GM18909 (cell line): ENCODE results near the gene LTF.
"Not testable (repeated sequence)": the region's sequence is repeated elsewhere in the genome, so short reads cannot be mapped to it uniquely, and the experiment has no call there.

Experiments
- ATAC-seq: cut with Tn5 transposase; IDR thresholded peaks from one replicate; pipeline ENCODE4 v1.9.1; 2021; ENCODE audit warnings: mild to moderate bottlenecking; ENCODE audit not compliant: unreplicated experiment, poor library complexity

LTF gene

GRCh38 chr3:46416811-46417510 lies 47.7 kb downstream of the LTF start:
- ATAC-seq = no peak

GRCh38 chr3:46416125-46416810 lies 48.4 kb downstream of the LTF start:
- ATAC-seq = no peak

DNA sequence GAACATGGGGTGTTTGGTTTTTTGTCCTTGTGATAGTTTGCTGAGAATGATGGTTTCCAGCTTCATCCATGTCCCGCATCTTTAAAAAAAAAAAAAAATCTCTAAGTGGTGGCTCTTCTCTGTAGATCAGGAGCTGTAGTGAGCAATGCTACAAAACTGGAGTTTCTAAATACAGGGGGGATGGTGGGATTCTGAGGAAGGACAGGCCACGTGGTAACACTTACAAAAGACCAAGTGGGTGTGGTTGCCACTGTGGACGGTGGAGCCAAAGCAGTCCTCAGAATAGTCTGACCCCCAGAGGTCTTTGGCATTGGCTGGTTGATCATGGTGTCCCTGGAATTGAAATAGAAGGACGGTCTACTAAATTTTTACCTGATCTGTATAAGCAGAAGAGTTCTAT lies 50.0 kb downstream of the LTF start:
- ATAC-seq = no peak

GRCh38 chr3:46413951-46414350 lies 50.8 kb downstream of the LTF start:
- ATAC-seq = no peak

DNA sequence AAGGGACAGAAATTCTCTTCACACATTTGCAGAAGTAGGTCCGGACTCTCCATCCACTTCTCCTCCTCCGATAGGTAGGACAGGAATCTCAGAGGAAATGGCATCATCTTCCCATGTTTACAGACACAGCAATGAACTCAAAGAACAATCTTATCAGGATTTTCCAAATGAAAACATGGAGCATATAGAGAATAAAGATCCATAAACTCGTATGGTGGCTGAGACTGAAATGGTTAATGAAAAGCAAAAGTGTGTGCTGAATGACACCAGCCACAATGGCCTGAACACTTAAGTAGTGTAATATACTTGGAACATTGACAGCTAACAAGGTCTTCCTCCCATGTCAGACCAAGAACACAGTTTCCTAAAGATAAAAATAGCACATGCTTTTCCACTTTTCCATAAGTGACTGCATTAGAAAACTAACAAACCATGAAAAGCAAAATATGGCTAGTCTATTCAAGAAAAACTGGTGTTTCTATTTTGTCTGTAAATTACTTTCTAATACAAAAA lies 51.9 kb downstream of the LTF start:
- ATAC-seq = no peak

GRCh38 chr3:46411271-46411670 lies 53.4 kb downstream of the LTF start:
- no peak for ATAC-seq

- no peak for ATAC-seq
These were observed 54.0 kb downstream of the LTF start for GRCh38 chr3:46410669-46411068.

- ATAC-seq = no peak
These were observed 54.8 kb downstream of the LTF start for GRCh38 chr3:46409739-46410489.

DNA sequence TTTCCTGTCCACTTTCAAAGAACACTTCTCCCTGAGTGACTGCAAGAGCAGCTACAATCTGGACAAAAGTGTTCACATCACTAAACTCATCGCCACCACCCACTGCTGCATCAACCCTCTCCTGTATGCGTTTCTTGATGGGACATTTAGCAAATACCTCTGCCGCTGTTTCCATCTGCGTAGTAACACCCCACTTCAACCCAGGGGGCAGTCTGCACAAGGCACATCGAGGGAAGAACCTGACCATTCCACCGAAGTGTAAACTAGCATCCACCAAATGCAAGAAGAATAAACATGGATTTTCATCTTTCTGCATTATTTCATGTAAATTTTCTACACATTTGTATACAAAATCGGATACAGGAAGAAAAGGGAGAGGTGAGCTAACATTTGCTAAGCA lies 55.9 kb downstream of the LTF start:
- no peak for ATAC-seq

DNA sequence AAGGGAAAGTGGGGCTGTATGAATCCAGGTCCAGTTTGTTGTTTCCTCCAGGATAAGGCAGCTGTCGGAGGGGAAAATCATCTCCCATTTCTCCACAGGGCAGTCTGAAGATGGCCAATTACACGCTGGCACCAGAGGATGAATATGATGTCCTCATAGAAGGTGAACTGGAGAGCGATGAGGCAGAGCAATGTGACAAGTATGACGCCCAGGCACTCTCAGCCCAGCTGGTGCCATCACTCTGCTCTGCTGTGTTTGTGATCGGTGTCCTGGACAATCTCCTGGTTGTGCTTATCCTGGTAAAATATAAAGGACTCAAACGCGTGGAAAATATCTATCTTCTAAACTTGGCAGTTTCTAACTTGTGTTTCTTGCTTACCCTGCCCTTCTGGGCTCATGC lies 56.7 kb downstream of the LTF start:
- no peak for ATAC-seq

GRCh38 chr3:46406788-46407611 lies 57.7 kb downstream of the LTF start, which contains the start of the genes CCR5AS and CCRL2:
Gene CCR5AS, minus strand, starts transcription at chr3:46407066.
Gene CCRL2, plus strand, starts transcription at chr3:46407259. Its CDS starts 821 bp downstream, at chr3:46408080.
- no peak for ATAC-seq

GRCh38 chr3:46406443-46406787 lies 58.3 kb downstream of the LTF start:
- no peak for ATAC-seq

- no peak for ATAC-seq
These were observed 59.2 kb downstream of the LTF start for GRCh38 chr3:46405301-46406019.

GRCh38 chr3:46402902-46403301 lies 61.8 kb downstream of the LTF start:
- ATAC-seq = not testable (repeated sequence)

DNA sequence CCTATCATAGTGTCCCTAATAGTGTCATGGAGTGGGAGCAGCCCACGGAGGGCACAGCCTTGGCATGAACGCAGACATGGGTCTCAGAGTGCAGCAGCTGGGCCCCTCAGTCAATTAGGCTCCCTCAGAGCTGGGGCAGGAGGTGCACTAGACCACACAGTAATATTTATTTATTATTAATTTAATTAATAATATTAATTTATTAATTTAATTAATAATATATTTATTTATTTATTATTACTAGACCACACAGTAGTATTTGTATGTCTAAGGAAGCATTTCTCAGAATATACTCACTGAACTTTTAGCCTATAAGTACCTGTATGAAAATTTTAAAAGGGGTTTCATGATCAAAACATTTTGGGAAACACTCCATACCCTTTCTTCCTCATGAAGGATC lies 63.1 kb downstream of the LTF start:
- no peak for ATAC-seq

DNA sequence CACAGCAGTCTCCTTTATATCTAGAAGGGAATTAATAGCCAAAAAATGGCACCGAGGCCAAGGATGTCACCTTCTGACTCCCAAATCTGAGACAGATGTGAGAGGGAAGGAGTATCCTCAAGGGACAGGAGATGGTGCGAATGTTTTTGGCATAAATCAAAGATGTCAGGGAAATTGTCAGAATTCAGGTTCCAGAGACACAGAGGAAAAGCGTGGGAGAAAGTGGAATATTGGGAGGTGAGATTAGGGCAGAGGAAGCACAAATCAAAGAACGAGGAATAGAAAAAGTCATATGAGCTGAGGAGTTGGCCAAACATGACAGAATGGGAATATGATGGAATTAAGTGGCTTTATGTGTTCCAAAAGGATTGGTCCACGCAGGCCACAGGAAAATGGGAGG lies 63.9 kb downstream of the LTF start:
- ATAC-seq = no peak

GRCh38 chr3:46400000-46400734 lies 64.5 kb downstream of the LTF start:
- no peak for ATAC-seq

DNA sequence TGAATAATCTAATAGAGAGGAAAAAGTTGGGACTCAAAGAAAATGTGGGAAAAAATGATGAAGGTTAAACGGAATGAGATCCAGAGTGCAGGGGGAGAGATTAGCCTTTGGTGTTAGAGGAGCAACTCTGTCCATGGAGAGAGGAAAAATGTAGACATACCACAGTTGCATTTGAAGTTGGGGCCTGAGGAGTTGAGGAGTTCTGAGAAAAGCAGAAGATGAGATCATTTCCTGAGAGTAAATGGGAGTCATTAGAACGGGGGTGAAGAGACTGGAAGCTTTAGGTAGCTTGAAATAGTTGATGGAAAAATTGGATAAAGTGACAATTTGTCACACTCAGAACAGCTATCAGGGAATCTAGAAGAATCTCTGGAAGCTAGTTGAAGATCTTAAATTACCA lies 65.1 kb downstream of the LTF start:
- ATAC-seq = no peak

GRCh38 chr3:46399098-46399497 lies 65.6 kb downstream of the LTF start:
- ATAC-seq = no peak
